ENCODE results near the gene SYTL4.

Gene SYTL4

DNA sequence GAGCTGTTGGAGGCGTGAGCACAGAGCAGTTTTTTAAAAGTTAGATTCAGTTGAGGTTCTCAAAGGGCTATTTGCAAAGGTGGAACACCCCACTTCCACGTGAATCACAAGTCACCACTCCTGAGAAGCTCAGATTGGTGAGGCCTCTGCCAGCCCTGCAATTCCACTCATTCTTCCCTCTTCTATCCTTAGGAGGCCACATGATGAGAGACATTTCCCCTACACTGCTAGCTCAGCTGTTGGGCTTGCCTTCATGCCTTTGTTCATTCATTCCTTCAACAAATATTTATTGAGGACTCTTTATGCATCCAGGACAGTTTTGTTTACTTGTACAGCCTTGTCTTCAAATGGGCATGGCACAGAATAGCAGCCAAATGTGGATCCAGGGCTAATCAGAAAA lies 84.2 kb downstream of the SYTL4 start:
- Histone ChIP-seq H3K36me3 (replicated peaks; ENCODE audit: low read depth, low read length) (no peaks in the 10 kb centered on the region), H3K27ac (ENCODE audit: low read length) (no peak overlapping the region), H3K9me3 (ENCODE audit: insufficient read depth, low read length) (no peaks in the 10 kb centered on the region), H3K27me3 (ENCODE audit: low read depth, low read length) (peaks cover 86% of the 10 kb centered on the region), H4K20me1 (ENCODE audit: insufficient read depth, low read length) (peaks cover 34% of the 10 kb centered on the region), H3K4me2 (ENCODE audit: low read length) (no peak overlapping the region), H2AFZ (ENCODE audit: low read depth, low read length) (no peak overlapping the region), H3K4me1 (ENCODE audit: low read length) (peaks cover 40% of the 10 kb centered on the region), H3K9ac (ENCODE audit: low read length) (no peak overlapping the region), H3K79me2 (ENCODE audit: low read length) (no peaks in the 10 kb centered on the region), H3K4me3 (ENCODE audit: low read length) (no peak overlapping the region)
- TF ChIP-seq, protein P1, sequence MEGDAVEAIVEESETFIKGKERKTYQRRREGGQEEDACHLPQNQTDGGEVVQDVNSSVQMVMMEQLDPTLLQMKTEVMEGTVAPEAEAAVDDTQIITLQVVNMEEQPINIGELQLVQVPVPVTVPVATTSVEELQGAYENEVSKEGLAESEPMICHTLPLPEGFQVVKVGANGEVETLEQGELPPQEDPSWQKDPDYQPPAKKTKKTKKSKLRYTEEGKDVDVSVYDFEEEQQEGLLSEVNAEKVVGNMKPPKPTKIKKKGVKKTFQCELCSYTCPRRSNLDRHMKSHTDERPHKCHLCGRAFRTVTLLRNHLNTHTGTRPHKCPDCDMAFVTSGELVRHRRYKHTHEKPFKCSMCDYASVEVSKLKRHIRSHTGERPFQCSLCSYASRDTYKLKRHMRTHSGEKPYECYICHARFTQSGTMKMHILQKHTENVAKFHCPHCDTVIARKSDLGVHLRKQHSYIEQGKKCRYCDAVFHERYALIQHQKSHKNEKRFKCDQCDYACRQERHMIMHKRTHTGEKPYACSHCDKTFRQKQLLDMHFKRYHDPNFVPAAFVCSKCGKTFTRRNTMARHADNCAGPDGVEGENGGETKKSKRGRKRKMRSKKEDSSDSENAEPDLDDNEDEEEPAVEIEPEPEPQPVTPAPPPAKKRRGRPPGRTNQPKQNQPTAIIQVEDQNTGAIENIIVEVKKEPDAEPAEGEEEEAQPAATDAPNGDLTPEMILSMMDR (IDR thresholded peaks at IDR 0.05; ENCODE audit: low read depth, low read length) = no peak
- TF ChIP-seq EZH2phosphoT487 (IDR thresholded peaks at IDR 0.05; ENCODE audit: low read depth) = no peak

DNA sequence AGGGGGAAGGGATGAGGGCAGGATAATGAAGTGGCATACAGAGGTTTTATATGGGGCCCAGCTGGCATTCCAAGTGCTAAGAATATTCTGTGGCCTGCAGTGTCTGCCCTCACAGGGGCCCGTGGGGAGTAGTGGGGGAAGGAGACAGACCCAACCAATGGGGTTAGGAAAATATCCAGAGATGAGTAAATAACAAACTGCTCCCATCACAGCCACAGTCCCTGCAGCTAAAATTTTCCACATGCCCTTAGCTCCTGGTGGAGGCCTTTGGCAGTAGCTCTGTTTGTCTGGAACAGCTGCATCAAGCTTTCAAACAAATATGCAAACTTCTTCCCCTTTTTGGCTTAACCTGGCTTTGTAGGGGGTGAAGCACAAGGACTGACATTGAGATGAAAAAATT lies 84.8 kb downstream of the SYTL4 start:
- Histone ChIP-seq H3K9me3 (ENCODE audit: insufficient read depth, low read length) (no peaks in the 10 kb centered on the region), H3K27me3 (ENCODE audit: low read depth, low read length) (peaks cover 85% of the 10 kb centered on the region), H3K4me1 (ENCODE audit: low read length) (peaks cover 40% of the 10 kb centered on the region), H3K36me3 (replicated peaks; ENCODE audit: low read depth, low read length) (no peaks in the 10 kb centered on the region), H3K9ac (ENCODE audit: low read length) (no peak overlapping the region), H3K79me2 (ENCODE audit: low read length) (no peaks in the 10 kb centered on the region), H3K4me3 (ENCODE audit: low read length) (no peak overlapping the region), H2AFZ (ENCODE audit: low read depth, low read length) (no peak overlapping the region), H4K20me1 (ENCODE audit: insufficient read depth, low read length) (peaks cover 34% of the 10 kb centered on the region), H3K4me2 (ENCODE audit: low read length) (no peak overlapping the region), H3K27ac (ENCODE audit: low read length) (no peak overlapping the region)
- TF ChIP-seq, protein P1 (IDR thresholded peaks at IDR 0.05; ENCODE audit: low read depth, low read length) = no peak
- TF ChIP-seq EZH2phosphoT487 (IDR thresholded peaks at IDR 0.05; ENCODE audit: low read depth) = no peak

DNA sequence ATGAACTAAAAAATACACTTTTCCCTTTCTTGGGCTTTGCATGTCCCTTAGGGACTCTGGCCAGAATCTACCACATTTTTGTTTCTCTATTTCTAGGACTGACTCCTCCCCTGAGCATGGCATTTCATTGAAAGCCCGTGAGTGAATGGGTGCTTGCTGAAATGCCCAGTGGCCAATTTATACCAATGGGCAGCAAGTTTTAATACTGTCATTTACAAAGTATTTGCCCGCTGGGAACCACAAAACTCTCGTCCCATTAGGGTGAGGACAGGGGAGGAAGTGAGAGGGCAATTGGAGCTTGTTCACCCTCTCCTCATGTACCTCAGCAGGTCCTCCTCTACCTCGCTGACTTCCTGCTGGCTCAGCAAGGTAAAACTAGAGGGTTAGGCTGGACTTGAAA lies 86.8 kb downstream of the SYTL4 start:
- no peak overlapping the region for H3K4me2 ChIP-seq (ENCODE audit: low read length)
- H3K27me3 ChIP-seq (ENCODE audit: low read depth, low read length) = peaks cover 86% of the 10 kb centered on the region
- peaks cover 31% of the 10 kb centered on the region for H4K20me1 ChIP-seq (ENCODE audit: insufficient read depth, low read length)
- no peak overlapping the region for H3K4me3 ChIP-seq (ENCODE audit: low read length)
- H3K27ac ChIP-seq (ENCODE audit: low read length) = no peak overlapping the region
- H3K4me1 ChIP-seq (ENCODE audit: low read length) = peaks cover 27% of the 10 kb centered on the region
- H3K36me3 ChIP-seq (replicated peaks; ENCODE audit: low read depth, low read length) = no peaks in the 10 kb centered on the region
- no peak overlapping the region for H3K9ac ChIP-seq (ENCODE audit: low read length)
- no peaks in the 10 kb centered on the region for H3K79me2 ChIP-seq (ENCODE audit: low read length)
- H2AFZ ChIP-seq (ENCODE audit: low read depth, low read length) = no peak overlapping the region
- H3K9me3 ChIP-seq (ENCODE audit: insufficient read depth, low read length) = no peaks in the 10 kb centered on the region
- TF ChIP-seq EZH2phosphoT487 (IDR thresholded peaks at IDR 0.05; ENCODE audit: low read depth) = no peak
- TF ChIP-seq, protein P1 (IDR thresholded peaks at IDR 0.05; ENCODE audit: low read depth, low read length) = no peak

DNA sequence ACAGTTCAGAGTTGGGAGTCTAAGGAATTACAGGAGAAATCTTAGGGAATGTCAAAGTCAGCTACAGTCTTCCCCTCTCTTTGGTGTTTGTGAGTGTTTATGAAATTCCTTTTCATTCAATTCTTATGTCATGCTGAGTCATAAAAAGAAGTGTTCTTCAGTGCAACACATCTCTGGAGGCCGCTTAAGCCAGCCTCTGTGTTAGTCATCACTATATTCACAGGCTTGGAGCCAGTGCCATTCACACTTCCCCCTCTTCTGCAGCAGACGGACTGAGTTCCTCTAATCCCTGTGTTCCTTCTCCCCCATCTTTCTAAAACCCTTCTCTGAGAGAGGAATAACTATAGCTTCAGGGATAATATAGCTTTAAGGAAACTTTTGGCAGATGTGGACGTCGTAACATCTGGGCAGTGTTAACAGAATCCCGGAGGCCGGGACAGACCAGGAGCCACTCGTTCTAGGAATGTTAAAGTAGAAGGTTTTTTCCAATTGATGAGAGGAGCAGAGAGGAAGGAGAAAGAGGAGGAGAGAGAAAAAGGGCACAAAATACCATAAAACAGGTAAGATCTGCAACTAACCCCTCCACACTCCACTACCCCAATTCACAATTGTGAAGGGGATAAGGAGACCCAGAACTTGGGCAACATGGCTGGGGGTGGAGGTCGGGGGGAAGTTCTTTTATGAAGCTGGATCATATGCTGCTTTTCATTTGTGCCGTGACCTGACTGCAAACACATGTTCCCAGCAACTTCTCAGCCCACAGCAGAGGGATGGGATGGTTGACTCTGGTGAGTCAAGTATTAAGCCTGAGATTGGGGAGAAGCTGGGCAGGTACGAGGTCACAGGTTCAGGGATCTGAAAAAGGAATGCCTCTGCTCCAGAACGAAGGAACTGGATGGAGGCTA lies 87.7 kb downstream of the SYTL4 start, which contains the start of gene SRPX2:
TSS of gene SRPX2 (plus strand) at position 244 of the 905 bp plus-strand sequence. CDS start 2,124 bp downstream, outside the sequence.
- no peak for TF ChIP-seq EZH2phosphoT487 (IDR thresholded peaks at IDR 0.05; ENCODE audit: low read depth)
- TF ChIP-seq, protein P1 (IDR thresholded peaks at IDR 0.05; ENCODE audit: low read depth, low read length) = no peak
- no peak within 1 kb of the TSS for H3K27ac ChIP-seq (ENCODE audit: low read length)
- H3K4me2 ChIP-seq (ENCODE audit: low read length) = no peak within 1 kb of the TSS

More for the DNA sequence above, 87.7 kb downstream of the SYTL4 start, which contains the start of gene SRPX2:
- no peak within 1 kb of the TSS for H3K9ac ChIP-seq (ENCODE audit: low read length)
- peaks cover 26% of the 10 kb centered on the region for H4K20me1 ChIP-seq (ENCODE audit: insufficient read depth, low read length)
- H3K36me3 ChIP-seq (replicated peaks; ENCODE audit: low read depth, low read length) = no peaks in the 10 kb centered on the region
- no peak within 1 kb of the TSS for H2AFZ ChIP-seq (ENCODE audit: low read depth, low read length)
- peaks cover 91% of the 10 kb centered on the region for H3K27me3 ChIP-seq (ENCODE audit: low read depth, low read length)
- peaks cover 18% of the 10 kb centered on the region for H3K4me1 ChIP-seq (ENCODE audit: low read length)
- no peaks in the 10 kb centered on the region for H3K9me3 ChIP-seq (ENCODE audit: insufficient read depth, low read length)
- H3K79me2 ChIP-seq (ENCODE audit: low read length) = no peaks in the 10 kb centered on the region
- no peak within 1 kb of the TSS for H3K4me3 ChIP-seq (ENCODE audit: low read length)
